NT2/D1 (cell line): ENCODE data around the gene SORL1.
A peak's percentile ranks its signal among the peaks of the same experiment; 100 is the strongest.

ENCODE experiments used
- DNase-seq: peaks from one replicate; pipeline ENCODE4 v3.0.0-alpha.2; 2011; ENCODE audit warnings: low read depth, low spot score
- H3K27me3 ChIP-seq: 2 replicates; pipeline ENCODE4 v1.6.0; 2011; ENCODE audit warnings: mild to moderate bottlenecking; ENCODE audit not compliant: insufficient read length, insufficient read depth
- H3K36me3 ChIP-seq: 2 replicates; pipeline ENCODE4 v1.6.1; 2011; ENCODE audit warnings: mild to moderate bottlenecking, low read length, mixed read lengths; ENCODE audit not compliant: insufficient read depth, insufficient read length
- H3K4me1 ChIP-seq: 2 replicates; pipeline ENCODE4 v1.5.1; 2011; ENCODE audit not compliant: insufficient read depth, insufficient read length
- H3K4me3 ChIP-seq: 2 replicates; pipeline ENCODE4 v1.5.1; 2011; ENCODE audit warnings: low read depth; ENCODE audit not compliant: insufficient read length
- H3K9ac ChIP-seq: 2 replicates; pipeline ENCODE4 v1.6.0; 2011; ENCODE audit warnings: low read depth; ENCODE audit not compliant: insufficient read length
- H3K9me3 ChIP-seq: 2 replicates; pipeline ENCODE4 v1.5.1; 2011; ENCODE audit warnings: mild to moderate bottlenecking, low read length; ENCODE audit not compliant: insufficient read depth
- SUZ12 ChIP-seq: IDR thresholded peaks from 2 replicates; pipeline ENCODE4 v1.6.1; 2011; ENCODE audit not compliant: insufficient read length, insufficient read depth; ENCODE audit errors: extremely low read depth
- YY1 ChIP-seq: IDR thresholded peaks from 2 replicates; pipeline ENCODE4 v1.6.1; 2011; ENCODE audit not compliant: insufficient read length, insufficient read depth
- ZNF274 ChIP-seq: IDR thresholded peaks from 2 replicates; pipeline ENCODE4 v1.6.1; 2011; ENCODE audit warnings: mild to moderate bottlenecking, low read depth, low read length

Gene SORL1

GRCh38 chr11:121420398-121420797 is 31.7 kb upstream of the SORL1 start:
- Histone ChIP-seq H3K4me3 (no peak overlapping the region), H3K9me3 (no peaks in the 10 kb centered on the region), H3K4me1 (no peaks in the 10 kb centered on the region), H3K36me3 (no peaks in the 10 kb centered on the region), H3K27me3 (no peaks in the 10 kb centered on the region), H3K9ac (no peak overlapping the region)
- TF ChIP-seq SUZ12 (no peak), YY1 (no peak), ZNF274 (no peak)
- no peak for DNase-seq

DNA sequence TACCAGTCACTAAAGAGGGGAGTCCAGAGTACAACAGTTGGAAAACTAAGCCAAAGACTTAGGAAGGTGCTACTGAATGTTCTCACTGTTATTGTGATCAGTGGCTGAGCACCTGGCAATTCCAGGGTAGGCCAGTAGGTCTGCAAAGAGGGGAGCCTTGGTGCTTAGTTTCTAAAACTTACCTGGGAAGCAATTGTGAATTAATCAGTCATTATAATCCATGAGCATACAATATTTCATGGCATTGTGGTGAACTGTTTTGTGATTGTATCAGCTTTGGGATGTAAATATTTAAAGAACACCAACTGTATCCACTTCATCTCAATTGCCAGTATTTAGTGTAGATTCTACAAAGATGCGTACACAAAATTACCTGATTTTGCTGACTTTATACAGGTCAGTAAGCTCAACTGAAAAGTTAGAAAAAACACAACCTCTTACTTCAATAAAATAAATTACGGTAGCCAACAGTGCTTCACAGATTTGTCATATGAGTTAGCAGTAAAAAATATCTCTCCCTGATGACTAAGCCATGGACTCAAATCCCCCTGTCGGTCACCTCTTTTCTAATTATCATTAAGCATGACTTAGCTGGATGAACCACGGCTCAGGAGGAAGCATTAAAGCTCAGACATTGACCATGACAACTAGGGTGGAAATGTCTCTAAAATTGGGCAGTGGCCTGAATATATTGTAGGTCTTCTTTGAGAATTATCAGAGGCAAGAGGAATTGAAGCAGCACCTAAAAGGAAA is 30.8 kb upstream of the SORL1 start:
- Histone ChIP-seq H3K4me3 (no peak overlapping the region), H3K9ac (no peak overlapping the region), H3K27me3 (no peaks in the 10 kb centered on the region), H3K36me3 (no peaks in the 10 kb centered on the region), H3K4me1 (no peaks in the 10 kb centered on the region), H3K9me3 (no peaks in the 10 kb centered on the region)
- TF ChIP-seq SUZ12: no peak
- TF ChIP-seq ZNF274: no peak
- no peak for TF ChIP-seq YY1
- no peak for DNase-seq

GRCh38 chr11:121422675-121423074 is 29.4 kb upstream of the SORL1 start:
- peaks cover 3% of the 10 kb centered on the region for H3K4me1 ChIP-seq
- DNase-seq: no peak
- H3K4me3 ChIP-seq: no peak overlapping the region
- H3K36me3 ChIP-seq: no peaks in the 10 kb centered on the region
- no peak for TF ChIP-seq YY1
- TF ChIP-seq SUZ12: no peak
- TF ChIP-seq ZNF274: no peak
- no peak overlapping the region for H3K9ac ChIP-seq
- H3K27me3 ChIP-seq: peaks cover 6% of the 10 kb centered on the region
- no peaks in the 10 kb centered on the region for H3K9me3 ChIP-seq

- no peaks in the 10 kb centered on the region for H3K9me3 ChIP-seq
- no peaks in the 10 kb centered on the region for H3K36me3 ChIP-seq
- no peak overlapping the region for H3K9ac ChIP-seq
- H3K27me3 ChIP-seq: peaks cover 18% of the 10 kb centered on the region
- DNase-seq: no peak
- no peak overlapping the region for H3K4me3 ChIP-seq
- TF ChIP-seq YY1: no peak
- TF ChIP-seq SUZ12: no peak
- TF ChIP-seq ZNF274: no peak
- H3K4me1 ChIP-seq: peaks cover 3% of the 10 kb centered on the region
Measured at GRCh38 chr11:121425828-121426227, 26.3 kb upstream of the SORL1 start.

DNA sequence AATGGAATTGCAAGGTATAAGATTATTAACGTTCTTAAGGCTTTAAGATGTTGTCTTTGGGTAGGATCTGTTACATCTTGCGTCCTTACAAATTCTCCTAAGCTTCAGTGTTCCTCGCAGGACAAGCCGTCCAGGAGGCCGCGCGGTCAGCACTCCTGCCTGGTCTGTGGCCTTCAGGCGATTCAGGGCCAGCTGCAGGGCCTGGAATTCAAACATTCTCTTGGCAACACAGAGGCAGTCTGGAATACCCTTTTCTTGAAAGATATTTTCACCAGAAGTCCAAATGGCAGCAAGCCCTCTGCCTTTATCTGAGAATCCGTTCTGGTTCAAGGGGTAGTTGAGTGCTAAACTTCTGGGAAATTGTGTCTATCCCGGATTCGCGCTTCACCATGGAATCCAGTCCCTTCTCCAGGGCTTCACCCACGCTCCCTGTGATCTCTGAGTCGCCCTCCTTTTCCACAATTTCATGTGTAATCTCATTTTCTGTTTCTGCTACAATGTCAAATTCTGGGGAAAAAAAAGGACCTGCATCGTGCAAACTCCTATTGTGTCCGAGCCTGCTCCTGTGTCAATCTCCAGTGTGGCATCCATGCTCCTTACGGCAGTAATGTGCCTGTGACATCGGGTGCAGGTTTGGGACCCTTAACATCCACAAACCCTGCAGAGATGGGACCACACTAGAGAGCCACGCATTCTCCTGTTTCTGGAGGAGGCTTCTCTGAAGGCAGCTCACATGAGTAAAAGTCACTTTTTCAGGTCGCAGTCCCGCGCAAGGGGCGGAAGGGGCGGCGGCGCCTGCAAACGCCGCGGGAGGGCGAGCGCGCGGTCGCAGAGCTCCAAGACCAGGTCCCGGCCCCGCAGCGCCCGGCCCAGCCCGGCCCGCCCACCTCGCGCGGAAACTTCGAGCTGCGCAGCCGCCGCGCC is 25.4 kb upstream of the SORL1 start:
- DNase-seq: peak; percentile 11
- TF ChIP-seq SUZ12 (no peak), ZNF274 (no peak), YY1 (no peak)
- Histone ChIP-seq H3K9ac (peak overlapping the region; percentile 73), H3K4me1 (peaks cover 3% of the 10 kb centered on the region), H3K27me3 (peaks cover 18% of the 10 kb centered on the region), H3K36me3 (no peaks in the 10 kb centered on the region), H3K9me3 (no peaks in the 10 kb centered on the region), H3K4me3 (peak overlapping the region; percentile 21)

GRCh38 chr11:121427400-121427744 is 24.7 kb upstream of the SORL1 start:
- H3K9ac ChIP-seq: no peak overlapping the region
- peak overlapping the region; percentile 21 for H3K4me3 ChIP-seq
- no peak for DNase-seq
- TF ChIP-seq YY1: no peak
- no peak for TF ChIP-seq SUZ12
- TF ChIP-seq ZNF274: no peak
- no peaks in the 10 kb centered on the region for H3K9me3 ChIP-seq
- peaks cover 3% of the 10 kb centered on the region for H3K4me1 ChIP-seq
- H3K27me3 ChIP-seq: peaks cover 18% of the 10 kb centered on the region
- H3K36me3 ChIP-seq: no peaks in the 10 kb centered on the region

DNA sequence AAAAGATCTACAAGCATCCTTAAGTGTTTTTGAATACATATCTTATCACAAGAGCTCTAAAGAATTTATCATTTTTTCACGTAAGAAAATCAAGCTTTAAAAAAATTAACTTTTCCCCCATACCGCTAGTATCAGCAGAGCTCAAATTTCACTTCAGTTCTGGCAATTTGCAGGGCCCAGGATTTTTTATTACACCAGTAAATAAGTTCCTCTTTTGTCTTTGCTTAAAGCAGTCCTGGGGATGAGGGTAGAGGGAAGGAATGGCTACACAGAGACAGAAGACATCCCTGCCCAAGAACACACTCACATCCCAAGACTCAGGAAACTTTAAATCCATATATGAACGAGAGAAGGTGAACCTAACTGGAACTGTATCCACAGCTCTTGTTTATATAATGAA is 22.6 kb upstream of the SORL1 start:
- H3K4me3 ChIP-seq: no peak overlapping the region
- no peaks in the 10 kb centered on the region for H3K36me3 ChIP-seq
- peaks cover 18% of the 10 kb centered on the region for H3K27me3 ChIP-seq
- no peak for DNase-seq
- TF ChIP-seq SUZ12 (no peak), ZNF274 (no peak), YY1 (no peak)
- H3K9me3 ChIP-seq: no peaks in the 10 kb centered on the region
- H3K4me1 ChIP-seq: peaks cover 3% of the 10 kb centered on the region
- H3K9ac ChIP-seq: no peak overlapping the region
